ENCODE measurements around the gene C15orf40. TPM values are rescaled to one million over a fixed set of nuclear protein-coding genes. Genes with fewer than 3 reads are reported as not detected.
"Not testable (repeated sequence)": the region's sequence is repeated elsewhere in the genome, so short reads cannot be mapped to it uniquely, and the experiment has no call there.

C15orf40 gene
- total RNA-seq, 4 donors from 2014 or later: 2.0 to 21.2 (median 8.3) TPM

DNA sequence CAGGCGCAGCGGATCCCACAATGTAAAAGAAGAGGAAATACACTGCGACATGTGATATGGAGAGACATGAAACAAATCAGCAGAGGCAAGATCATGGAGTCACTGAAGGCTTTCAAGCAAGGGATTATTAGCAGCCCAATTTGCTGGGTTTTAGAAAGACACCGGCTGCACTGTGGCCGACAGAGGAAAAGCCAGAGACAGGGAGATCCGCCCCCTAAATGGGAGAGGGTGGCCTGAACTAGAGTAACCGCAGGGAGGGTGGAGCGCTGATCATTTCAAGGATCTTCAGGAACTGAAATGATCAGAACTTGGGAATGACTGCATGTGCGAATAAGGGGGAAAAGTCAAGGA lies 612 bp upstream of the C15orf40 start:
- DNase-seq: no peak
- intact Hi-C loops (cut with DNase I; ENCODE audit: low total_unique reads): no loop called here
- TF ChIP-seq POLR2A (IDR thresholded peaks at IDR 0.05) (no peak), CTCF (IDR thresholded peaks at IDR 0.05) (no peak)
- H3K4me1 ChIP-seq: no peaks in the 10 kb centered on the region
- H3K9me3 ChIP-seq: no peaks in the 10 kb centered on the region
- peak overlapping the region; percentile 69 to 83 for H3K27ac ChIP-seq
- peak overlapping the region; percentile 98 for H3K4me3 ChIP-seq
- H3K36me3 ChIP-seq: no peaks in the 10 kb centered on the region
- H3K27me3 ChIP-seq: no peaks in the 10 kb centered on the region

GRCh38 chr15:83010709-83011270 lies 649 bp downstream of the C15orf40 start:
- Histone ChIP-seq H3K27me3 (no peaks in the 10 kb centered on the region), H3K4me1 (no peaks in the 10 kb centered on the region), H3K36me3 (no peaks in the 10 kb centered on the region), H3K27ac (peak overlapping the region; percentile 69 to 83), H3K9me3 (no peaks in the 10 kb centered on the region), H3K4me3 (peak overlapping the region; percentile 98)
- intact Hi-C loops (cut with DNase I; ENCODE audit: low total_unique reads): no loop called here
- DNase-seq: peak; percentile 36 to 50
- TF ChIP-seq POLR2A (IDR thresholded peaks at IDR 0.05) (no peak), CTCF (IDR thresholded peaks at IDR 0.05) (peak in 3 of 4 experiments; percentile 36 to 47 (median 41))

DNA sequence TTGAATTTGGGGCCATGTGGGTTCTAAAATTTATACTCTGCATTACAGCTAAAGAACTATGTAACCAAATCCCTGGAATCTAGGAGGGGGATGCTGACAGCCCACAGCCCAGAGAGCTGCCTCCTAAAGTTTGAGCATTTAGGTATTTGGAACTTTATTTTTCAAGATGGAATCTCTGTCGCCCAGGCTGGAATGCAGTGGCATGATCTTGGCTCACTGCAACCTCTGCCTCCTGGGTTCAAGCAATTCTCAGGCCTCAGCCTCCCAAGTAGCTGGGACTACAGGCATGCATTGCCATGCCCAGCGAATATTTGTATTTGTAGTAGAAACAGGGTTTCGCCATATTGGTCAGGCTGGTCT lies 10.8 kb downstream of the C15orf40 start:
- H3K36me3 ChIP-seq; H3K9me3 ChIP-seq; DNase-seq; H3K4me1 ChIP-seq; H3K4me3 ChIP-seq; H3K27me3 ChIP-seq; intact Hi-C loops (cut with DNase I; ENCODE audit: low total_unique reads); H3K27ac ChIP-seq: not testable (repeated sequence)

- no peak for DNase-seq
- H3K4me3 ChIP-seq: no peak overlapping the region
- H3K4me1 ChIP-seq: peaks cover 0 to 4% of the 10 kb centered on the region in 2 donors
- intact Hi-C loops (cut with DNase I; ENCODE audit: low total_unique reads): no loop called here
- TF ChIP-seq CTCF (IDR thresholded peaks at IDR 0.05) (peak in 3 of 4 experiments; percentile 15 to 46 (median 35)), POLR2A (IDR thresholded peaks at IDR 0.05) (no peak)
- H3K9me3 ChIP-seq: no peaks in the 10 kb centered on the region
- H3K27ac ChIP-seq: peak overlapping the region in 1 of 2 donors; percentile 30
- H3K27me3 ChIP-seq: no peaks in the 10 kb centered on the region
- no peaks in the 10 kb centered on the region for H3K36me3 ChIP-seq
Observed at GRCh38 chr15:82999905-83000671, 11.4 kb downstream of the C15orf40 start.

- H3K9me3 ChIP-seq: no peaks in the 10 kb centered on the region
- H3K4me1 ChIP-seq: peaks cover 0 to 4% of the 10 kb centered on the region in 2 donors
- no peaks in the 10 kb centered on the region for H3K36me3 ChIP-seq
- no peak overlapping the region for H3K4me3 ChIP-seq
- intact Hi-C loops (cut with DNase I; ENCODE audit: low total_unique reads): no loop called here
- no peak overlapping the region for H3K27ac ChIP-seq
- DNase-seq: no peak
- no peak for TF ChIP-seq CTCF (IDR thresholded peaks at IDR 0.05)
- no peak for TF ChIP-seq POLR2A (IDR thresholded peaks at IDR 0.05)
- H3K27me3 ChIP-seq: no peaks in the 10 kb centered on the region
Observed at GRCh38 chr15:82999426-82999825, 12.0 kb downstream of the C15orf40 start.

Data from uterus (tissue), 4 donors.